VCaP (cell line): Measurements from ENCODE around the gene PALM.

Experiments
- H3K27ac ChIP-seq: fragments of 450-650 bp; 2 replicates; pipeline ENCODE4 v1.5.1; 2017
- CTCF ChIP-seq: fragments of 450-650 bp; conservative IDR thresholded peaks from 2 replicates; pipeline ENCODE4 v1.5.1; 2017; ENCODE audit warnings: mild to moderate bottlenecking, moderate library complexity

PALM gene

GRCh38 chr19:781800-782184 lies 73.1 kb downstream of the PALM start:
- no peak for TF ChIP-seq CTCF
- H3K27ac ChIP-seq: peak overlapping the region; percentile 2; the same call in 1 of the 2 replicates

DNA sequence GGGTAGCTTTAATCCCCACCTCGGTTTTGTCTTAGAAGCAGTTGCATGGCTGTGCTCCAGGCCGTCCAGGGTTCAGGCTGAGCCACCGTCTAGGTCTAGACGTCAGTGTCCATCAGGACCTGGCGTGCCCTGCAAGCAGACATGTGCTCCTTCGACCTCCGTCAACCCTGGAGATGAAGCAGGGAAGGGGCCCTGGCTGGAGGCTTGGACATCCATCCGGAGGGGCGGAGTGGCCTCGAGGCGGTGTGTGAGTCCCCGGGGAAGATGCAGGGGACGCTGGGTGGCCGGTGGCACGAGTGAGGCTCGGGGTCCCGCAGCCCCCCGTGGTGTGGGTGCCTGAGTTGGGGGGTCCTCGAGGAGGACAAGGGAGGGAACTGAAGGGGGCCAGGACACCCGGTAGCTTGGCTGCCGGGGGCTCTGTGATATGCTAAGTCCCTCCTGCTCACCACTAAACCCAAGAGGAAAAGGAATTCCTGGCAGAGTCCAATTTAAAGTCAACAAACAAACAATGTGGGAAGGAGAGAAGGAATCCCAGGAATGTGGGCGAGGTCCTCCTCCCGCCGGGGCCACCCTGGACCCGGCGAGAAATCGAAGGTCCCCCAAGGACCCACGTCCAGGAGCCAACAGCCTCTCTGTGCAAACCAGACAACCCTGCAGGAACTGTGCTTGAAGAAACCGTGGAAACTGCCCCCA lies 73.6 kb downstream of the PALM start:
- H3K27ac ChIP-seq: peak overlapping the region; percentile 2; the same call in 1 of the 2 replicates
- TF ChIP-seq CTCF: no peak

- no peak for TF ChIP-seq CTCF
- H3K27ac ChIP-seq: no peak overlapping the region; the same call in 1 of the 2 replicates
Measured at GRCh38 chr19:782878-783668, 74.3 kb downstream of the PALM start.

- no peak for TF ChIP-seq CTCF
- no peak overlapping the region for H3K27ac ChIP-seq
Measured at GRCh38 chr19:784541-784940, 75.8 kb downstream of the PALM start.

DNA sequence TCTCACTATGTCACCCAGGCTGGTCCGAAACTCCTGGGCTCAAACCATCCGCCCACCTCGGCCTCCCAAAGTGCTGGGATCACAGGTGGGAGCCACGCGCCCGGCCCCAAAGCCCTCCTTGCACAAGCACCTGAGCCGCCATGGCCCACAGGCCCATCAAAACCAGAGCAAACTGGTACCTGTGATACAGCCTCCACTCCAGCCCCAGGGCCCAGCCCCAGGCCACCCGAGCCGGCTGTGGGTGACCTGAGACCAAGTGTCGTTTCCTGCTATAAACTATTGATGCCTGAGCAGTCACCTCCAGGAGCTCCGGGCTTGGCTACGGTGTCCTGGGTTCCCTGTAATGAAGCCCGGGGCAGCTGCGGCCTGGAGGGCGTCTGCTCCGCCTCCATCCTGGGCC lies 78.8 kb downstream of the PALM start:
- H3K27ac ChIP-seq: no peak overlapping the region

GRCh38 chr19:788686-788982 lies 79.9 kb downstream of the PALM start:
- TF ChIP-seq CTCF: no peak
- H3K27ac ChIP-seq: no peak overlapping the region

More for the DNA sequence above, 78.8 kb downstream of the PALM start:
- no peak for TF ChIP-seq CTCF

GRCh38 chr19:788983-789700 lies 80.4 kb downstream of the PALM start:
- TF ChIP-seq CTCF: no peak
- no peak overlapping the region for H3K27ac ChIP-seq
